Measurements from ENCODE around the gene ATP2C1.
"Not testable (repeated sequence)": the region's sequence is repeated elsewhere in the genome, so short reads cannot be mapped to it uniquely, and the experiment has no call there.

The ATP2C1 gene

DNA sequence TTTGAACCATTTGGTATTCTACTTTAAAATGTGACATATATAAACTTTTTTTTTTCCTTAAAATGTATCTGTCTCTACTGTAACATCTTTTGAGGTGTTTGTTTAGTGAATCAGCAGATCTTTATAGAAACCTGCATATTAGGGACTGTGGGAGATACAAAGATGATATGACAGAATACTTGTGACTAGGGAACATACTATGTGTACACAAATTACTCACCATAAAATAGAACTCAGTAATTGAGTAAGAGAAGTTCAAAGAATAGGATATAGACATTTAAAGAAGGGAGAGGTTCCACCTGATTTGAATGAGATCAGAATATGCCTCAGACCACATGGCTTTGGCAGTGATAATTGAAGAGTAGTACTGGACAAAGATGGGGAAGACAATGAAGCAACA is 47.9 kb downstream of the ATP2C1 start:
- peak; percentile 27 for DNase-seq

DNA sequence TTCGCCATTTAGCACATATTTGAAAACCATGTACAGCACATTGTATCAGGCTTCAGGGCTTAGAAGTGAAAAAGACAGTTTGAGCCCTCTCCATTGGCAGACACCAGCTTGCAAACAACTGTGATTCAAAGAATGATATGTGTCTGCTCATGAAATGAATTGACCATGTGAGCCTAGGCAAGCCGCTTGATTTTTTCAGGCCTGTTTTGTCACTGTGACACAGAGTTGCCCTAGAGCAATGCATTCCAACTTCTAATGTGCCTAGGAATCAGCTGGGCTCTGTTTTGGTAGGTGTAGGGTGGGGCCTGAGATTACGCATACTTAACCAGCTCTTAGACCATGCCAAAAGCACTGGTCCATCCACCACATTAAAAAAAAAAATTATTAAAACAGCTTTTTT is 53.0 kb downstream of the ATP2C1 start:
- DNase-seq = no peak

DNA sequence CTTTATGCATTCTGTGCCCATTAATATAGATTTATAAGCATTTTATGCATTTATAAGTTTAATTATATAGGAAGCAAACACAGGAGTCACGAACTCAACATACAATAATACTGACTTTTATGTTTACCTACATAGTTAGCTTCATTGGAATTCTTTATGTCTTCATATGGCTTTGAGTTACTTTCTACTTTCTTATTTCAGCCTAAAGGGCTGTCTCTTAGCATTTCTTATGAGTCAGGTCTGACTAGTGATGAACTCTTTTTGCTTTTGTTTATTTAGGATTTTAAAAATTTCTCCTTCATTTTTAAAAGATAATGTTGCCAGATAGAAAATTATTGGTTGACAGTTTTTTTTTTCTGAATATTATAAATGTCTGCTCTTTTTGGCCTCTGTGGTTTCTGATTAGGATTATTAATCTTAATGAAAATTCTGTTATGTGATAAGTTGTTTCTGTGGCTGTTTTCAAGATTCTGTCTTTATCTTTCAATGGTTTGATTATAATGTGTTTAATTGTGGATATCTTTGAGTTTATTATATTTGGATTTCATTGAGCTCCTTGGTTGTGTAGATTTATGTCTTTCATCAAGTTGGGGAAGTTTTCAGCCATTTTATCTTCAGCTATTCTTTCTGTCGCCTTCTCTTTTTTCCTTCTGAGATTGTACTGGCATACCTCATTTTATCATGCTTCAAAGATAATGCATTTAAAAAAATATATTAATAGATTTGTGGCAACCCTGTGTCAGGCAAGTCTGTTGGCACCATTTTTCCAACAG is 54.3 kb downstream of the ATP2C1 start:
- peak; percentile 47 for DNase-seq

DNA sequence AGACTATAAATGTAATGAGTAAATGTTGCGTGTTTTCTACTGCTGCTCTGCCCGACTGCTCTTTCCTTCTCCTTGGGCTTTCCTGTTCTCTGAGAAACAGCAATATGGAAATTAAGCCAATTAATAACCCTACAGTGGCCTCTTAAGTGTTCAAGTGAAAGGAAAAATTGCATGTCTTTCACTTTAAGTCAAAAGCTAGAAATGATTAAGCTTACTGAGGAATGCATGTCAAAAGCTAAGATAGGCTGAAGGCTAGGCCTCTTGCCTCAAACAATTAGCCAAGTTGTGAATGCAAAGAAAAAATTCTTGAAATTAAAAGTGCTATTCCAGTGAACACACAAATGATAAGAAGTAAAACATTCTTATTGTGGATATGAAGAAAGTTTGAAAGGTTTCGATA is 55.0 kb downstream of the ATP2C1 start:
- no peak for DNase-seq

DNA sequence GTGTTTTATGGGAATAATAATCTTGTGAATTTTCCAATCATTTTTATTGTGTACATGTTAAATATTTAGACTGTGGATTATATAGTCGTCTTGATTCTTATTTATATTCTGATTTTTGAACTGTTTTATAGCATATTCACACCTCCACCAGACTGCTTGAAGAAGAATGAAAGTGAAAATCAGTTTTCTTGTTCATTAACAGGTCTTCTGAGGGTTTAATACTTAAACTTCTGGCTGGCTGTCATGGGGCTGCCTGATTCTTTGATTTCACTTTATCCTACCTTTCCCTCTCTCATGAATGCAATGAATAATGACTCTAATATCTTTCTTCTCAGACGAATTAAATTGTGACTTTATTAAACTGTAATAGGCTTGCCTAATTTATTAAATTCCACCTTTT is 56.2 kb downstream of the ATP2C1 start:
- DNase-seq = no peak

DNA sequence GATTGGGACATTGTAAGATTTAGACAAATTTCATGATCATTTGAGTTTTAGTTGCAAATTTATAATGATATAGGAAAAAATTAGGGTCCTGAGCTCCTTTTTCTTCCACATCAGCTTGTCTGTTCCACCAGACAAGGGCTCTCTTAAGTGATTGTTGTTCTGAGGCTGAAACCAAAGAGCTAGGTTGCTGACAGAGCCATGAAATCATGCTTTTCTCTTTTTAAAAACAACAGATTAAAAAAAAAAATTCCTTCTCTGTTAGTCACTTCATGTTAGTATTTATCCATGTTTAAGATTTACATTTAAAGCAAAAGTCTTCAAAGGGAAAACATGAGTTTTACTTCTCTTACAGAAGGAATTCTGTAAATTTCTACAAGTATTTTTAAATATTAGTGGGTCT is 56.8 kb downstream of the ATP2C1 start:
- DNase-seq = peak; percentile 52

DNA sequence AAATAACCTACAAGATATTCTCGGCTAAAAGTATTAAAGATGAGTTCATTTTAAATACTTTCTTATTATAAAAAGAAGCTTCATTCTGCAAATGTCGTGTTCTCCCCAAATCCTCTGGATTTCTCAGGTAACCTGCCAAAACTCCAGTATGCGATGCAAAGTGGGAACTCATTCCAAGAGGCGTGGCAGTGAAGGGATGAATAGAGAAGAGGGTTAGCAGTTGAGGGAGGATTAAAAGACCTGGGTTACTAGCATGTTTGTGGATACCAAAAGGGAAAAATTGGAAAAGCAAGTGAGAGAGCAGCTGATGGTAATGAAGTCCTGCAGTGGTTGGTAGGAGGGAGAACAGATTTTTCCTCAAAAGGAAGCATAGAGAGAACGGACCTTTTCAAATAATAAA is 61.6 kb downstream of the ATP2C1 start:
- DNase-seq = no peak

DNA sequence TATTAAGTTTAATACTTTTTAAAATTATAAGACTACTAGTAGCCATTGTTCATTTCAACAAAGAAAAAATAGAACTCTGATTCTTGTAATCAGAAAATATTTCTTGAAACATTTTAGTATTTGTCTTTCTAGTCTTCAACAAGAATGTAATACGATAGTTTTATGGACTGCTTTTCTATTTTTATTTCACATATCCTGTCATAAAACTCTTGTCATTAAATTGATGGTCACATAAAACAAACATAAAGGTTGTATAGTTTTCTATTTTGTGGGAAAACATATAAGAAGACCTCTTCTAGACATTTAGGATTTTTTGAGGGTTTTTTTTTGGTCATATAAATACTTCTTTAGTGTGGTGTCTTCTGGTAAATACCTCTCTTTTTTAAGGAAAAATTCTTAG is 62.4 kb downstream of the ATP2C1 start:
- no peak for DNase-seq

DNA sequence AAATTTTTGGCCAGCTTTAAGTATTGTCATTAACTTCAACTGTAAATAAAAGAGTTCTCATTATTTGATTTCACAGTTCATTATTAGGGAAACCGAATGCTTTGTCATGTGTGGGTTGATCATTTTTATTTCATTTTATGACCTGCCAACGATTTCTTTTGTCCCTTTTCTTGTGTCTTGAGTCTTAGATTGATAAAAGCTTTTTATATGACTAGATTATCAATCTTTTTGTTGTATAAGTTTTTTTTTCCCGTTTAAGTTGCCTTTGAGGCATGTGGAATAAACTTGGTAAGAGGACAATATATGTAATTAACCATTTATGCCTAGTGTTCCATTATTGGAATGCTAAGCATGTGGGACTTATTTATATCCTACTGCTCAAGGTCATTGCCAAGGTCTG is 62.8 kb downstream of the ATP2C1 start:
- no peak for DNase-seq

DNA sequence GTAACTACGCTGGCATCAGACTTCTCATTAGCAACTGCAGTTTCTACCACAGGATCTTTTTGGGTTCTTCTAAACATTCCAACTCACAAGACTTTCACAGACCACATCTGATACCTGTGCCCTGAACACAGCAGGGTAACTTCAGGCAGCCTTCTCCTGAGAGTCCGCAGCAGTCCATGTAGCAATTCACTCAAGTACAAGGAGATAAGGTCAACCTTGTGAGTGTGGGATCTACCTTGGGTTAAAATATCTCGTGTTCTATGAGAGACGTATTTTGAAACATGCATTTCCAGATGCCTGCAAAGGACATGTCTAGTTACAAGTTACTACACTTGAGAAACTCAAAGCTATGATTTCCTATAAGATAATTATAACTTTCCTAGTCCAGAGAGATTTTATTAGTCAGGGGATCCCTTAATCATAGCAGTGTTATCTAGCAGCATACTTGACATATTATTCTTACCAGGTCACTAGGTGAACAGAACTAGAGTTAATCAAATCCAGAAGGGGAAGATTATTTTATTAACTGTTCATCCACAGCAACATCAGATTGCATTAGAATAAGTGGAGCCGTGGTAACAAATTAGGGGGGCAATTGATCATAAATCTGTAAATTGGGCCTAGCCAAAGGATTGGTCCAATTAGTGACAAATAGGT is 66.4 kb downstream of the ATP2C1 start:
- peak; percentile 8 for DNase-seq

DNA sequence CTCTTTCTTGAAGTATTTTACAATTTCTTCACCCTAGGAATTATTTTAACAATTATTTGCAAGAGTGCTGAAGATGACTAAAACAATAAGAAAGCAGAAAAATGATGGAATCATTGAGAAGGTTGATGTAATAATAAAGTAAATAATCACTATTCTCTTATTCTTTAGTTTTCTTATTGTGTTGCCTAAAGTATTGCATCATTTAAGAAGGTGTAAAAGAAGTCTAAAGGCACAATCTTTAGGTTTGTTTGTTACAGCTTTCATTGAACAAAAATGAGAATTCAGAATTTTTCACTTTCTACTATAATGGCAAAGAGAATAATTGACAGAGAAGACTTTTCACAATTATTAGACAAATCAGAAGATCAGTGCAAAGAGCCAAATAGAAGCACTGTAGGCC is 67.6 kb downstream of the ATP2C1 start:
- no peak for DNase-seq

DNA sequence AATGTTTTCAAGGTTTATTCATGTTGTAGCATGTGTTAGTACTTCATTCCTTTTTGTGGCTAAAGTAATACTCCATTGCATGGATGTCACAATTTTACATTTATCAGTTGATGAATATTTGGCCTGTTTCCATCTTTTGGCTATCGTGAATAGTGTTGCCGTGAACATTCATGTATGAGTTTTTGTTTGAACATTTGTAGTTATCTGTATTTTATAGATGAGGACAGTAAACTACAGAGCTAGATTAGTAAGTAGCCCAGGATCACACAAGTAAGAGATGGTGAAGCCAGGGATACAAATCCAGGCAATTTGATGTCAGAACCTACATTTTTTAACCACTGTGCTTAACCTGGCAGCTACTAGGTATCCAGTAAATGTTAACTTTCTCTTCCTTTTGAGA is 69.6 kb downstream of the ATP2C1 start:
- no peak for DNase-seq

DNA sequence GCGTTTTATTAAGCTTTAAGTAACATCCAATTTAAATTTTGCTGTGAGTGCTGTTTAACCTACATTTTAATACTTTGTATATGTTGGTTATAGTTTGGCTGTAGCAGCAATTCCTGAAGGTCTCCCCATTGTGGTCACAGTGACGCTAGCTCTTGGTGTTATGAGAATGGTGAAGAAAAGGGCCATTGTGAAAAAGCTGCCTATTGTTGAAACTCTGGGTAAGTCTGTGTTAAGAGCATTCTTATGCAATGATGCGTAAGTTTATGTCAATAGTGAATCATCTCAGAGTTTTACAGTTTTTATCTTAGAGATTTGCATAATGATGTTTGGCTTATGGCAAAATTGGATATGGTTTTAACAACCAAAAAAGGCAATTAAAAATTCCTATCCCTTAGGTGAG is 70.0 kb downstream of the ATP2C1 start:
- DNase-seq = peak; percentile 95

DNA sequence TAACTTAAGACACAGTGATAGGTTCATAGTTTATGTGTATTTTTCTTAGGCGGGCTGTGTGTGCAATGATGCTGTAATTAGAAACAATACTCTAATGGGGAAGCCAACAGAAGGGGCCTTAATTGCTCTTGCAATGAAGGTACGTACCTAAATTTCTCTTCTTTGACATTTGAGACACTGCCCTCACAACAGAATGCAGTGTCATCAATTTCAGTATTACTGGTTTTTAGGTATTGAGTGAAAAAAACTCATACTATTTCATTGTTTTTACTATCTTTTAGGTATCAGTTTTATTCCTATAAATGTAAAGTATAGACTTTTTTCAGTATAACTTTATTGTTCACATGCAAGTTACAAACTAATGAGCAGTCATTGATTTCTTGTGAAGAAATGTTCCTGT is 73.4 kb downstream of the ATP2C1 start:
- no peak for DNase-seq

DNA sequence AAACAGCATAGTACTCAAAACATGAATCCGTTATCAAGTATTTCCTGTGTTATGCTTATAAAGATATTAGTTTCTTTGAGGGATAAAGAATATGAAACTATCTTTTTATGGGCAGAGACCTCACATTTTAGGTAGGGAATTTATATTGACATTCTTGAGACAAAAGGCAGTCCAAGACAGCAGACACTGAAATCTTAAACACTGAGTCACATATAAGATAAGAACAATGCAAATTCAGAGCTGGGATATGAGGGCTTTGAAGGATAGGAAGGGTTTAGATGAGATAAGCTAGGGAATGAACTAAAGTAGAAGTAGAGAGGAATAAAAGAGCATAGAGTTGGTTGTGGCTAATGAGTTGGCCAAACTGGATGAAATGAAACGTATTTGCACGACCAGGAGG is 74.3 kb downstream of the ATP2C1 start:
- no peak for DNase-seq

DNA sequence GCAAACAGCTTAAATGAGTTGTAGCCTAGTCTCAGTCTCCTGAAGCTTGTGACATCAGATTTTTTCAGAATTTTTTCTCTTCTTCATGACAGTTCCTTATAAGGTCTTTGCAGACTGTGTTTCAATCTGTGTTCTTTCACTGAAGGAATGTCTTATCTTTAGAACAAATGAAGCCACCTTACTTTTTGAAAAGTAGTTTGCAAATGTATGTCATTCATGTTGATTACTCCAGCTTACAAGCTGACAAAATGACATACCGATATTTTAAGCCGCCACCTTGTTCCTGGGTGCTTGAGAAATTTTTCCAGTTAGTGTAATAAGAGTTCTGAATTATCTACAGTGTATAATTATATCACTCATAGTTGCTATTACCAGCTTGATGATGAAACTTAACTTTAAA is 75.7 kb downstream of the ATP2C1 start:
- no peak for DNase-seq

DNA sequence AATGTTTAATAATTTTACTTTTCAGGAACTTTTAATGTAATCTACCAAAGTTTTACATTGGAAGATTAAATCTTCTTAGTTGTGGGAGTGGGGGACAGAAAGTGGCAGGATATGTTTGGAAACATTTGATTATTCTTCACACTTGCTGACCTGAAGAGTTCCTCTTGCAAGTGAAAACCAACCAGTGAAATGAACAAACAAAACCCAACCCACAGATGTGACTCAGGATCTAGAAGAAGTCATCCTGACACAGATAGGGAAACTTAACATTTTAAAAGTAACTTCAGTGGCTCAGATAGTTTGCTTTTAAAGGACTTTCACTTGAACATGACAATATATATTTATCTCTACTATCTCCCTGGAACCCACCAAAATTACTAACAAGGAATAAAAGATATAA is 77.3 kb downstream of the ATP2C1 start:
- DNase-seq = no peak

DNA sequence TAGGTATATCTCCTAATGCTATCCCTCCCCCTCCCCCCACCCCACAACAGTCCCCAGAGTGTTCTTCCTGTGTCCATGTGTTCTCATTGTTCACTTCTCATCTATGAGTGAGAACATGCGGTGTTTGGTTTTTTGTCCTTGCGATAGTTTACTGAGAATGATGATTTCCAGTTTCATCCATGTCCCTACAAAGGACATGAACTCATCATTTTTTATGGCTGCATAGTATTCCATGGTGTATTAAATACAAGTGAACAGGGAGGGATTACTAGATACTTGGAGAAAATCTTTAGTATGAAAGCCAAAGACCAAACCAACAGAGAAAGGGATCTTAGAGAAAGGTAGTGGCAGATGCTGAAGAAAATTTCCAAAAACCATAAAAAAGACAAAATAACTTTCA is 78.7 kb downstream of the ATP2C1 start:
- not testable (repeated sequence) for DNase-seq

DNA sequence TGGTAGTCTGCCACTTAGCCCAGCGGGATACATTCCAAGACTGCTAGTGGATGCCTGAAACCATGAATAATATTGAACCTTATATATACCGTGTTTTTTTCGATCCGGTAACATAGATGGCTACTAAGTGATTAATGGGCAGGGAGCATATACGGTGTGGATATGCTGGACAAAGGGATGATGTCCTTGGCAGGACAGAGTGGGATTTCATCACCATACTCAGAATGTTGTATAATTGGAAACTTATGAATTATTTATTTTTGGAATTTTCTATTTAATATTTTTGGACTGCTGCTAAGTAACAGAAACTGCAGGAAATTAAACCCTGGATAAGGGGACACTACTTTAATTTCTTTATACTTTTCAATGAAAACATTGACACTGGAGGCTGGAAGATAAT is 79.5 kb downstream of the ATP2C1 start:
- DNase-seq = no peak

DNA sequence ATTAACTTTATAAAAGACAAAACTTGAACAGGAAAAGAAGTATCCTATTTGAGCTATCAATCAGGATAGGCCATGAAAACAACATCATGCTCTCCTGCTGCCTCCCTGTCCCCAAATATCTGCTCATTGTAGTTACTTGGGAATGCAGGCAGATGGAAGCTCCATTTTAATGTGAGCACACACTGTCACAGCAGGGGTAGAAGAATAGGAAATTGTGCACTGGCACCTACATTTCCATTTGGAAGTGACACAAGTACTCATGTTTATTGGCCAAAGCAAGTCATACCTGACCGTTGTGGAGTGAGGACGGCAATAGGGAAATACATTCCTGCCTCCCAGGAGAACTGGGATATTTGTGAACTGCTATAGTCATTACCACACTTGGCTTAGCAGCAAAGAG is 80.3 kb downstream of the ATP2C1 start:
- no peak for DNase-seq

DNA sequence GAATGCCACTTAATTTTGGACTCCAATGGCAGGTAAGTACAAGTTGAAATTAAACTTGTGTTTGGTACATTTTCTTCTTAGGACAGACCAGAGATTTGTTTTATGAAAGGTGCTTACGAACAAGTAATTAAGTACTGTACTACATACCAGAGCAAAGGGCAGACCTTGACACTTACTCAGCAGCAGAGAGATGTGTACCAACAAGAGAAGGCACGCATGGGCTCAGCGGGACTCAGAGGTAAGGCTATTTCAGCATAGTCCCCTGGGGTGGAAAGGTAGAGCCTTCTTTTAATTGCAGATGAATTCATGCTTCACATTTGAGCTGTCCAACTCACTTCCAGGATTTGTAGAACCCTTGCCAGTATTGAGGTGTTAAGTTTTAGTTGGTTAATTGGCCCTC is 81.4 kb downstream of the ATP2C1 start:
- DNase-seq = no peak

DNA sequence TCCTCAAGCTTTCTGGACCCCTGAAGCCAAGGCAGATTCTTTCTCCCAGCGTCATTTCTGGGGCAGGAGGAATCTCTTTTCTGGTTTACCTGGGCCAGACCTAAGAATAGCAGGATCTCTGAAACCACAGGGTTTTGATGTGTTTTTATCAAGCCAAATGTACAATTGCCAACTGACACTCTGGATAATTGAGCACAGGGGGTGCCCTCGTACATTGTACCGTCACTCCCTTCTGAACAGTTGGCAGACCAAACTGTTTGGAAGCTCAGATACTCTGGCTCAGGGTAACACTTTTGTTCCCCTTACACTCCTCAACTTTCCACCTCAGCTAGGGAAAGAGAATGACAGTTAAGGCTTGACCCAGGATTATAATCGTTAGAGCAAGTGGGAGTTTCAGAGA is 82.8 kb downstream of the ATP2C1 start:
- DNase-seq = no peak

DNA sequence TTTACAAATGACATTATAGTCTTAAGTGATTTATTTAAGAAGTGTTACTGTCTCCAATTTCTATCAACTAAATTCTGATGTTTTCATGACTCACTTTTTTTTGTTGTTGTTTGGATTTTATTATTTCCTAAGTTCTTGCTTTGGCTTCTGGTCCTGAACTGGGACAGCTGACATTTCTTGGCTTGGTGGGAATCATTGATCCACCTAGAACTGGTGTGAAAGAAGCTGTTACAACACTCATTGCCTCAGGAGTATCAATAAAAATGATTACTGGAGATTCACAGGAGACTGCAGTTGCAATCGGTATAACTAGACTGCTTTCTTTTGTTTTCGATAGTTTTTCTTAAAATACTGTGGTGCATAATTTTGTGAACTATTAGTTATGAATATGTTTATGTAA is 85.2 kb downstream of the ATP2C1 start:
- no peak for DNase-seq

DNA sequence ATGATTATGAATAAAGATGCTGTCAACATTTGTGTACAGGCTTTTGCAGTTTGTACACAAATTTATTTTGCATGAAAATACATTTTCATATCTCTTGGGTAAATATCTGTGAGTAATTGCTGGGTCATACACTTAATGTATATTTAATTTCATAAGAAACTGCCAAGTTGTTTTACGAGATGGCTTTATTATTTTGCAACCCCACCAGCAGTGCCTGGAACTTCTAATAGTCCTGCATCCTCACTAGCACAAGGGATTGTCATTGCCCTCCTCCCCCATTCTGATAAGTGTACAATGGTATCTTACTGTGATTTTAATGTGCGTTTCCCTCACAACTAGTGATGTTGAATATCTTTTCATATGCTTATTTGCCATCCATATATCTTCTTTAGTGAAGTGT is 87.6 kb downstream of the ATP2C1 start:
- DNase-seq = no peak

DNA sequence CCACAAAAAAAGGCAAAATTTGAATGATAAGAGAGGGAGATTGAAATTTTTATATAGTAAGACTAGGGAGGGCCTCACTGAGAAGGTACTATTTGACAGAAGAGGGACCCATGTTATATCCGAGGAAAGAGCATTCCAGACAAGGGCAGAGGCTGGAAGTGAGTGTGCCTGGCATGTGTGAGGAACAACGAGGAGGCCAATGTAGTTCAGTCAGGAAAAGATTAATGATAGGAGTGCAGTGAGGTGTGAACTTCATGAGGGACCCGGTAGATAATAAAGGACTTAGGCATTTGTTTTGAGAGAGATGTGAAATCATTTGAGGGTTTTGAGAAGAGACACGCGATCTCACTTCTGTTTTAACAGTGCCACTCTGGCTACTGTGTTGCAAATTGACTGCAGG is 96.4 kb downstream of the ATP2C1 start:
- no peak for DNase-seq
